ENCODE data around the gene PCDHAC2.

DNA sequence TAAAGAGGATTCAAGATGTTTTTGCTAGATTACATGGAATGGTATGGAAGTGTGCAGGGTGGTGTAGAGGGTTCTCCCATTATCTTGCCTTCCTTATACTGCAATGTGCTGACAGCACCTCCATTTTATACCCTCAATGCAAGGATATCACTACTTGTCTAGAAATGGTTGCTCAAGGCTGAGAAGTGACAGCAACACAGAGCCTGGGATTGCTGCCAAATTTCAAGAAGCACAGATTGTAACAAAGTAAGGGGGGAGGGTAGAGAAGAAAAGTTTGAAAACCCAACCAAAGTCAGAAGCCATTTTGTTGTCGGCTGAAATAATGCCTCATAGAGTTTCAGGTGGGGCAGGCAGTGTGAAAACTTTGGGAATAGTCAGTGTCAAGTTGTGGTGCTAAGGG is 29.8 kb downstream of the PCDHAC2 start:
- TF ChIP-seq SIN3A (IDR thresholded peaks at IDR 0.05; ENCODE audit: borderline replicate concordance in 2 of 2, control insufficient read depth in 1 of 2, low read depth in 2 of 2, low read length in 2 of 2) (no peak), NFYB (IDR thresholded peaks at IDR 0.05; ENCODE audit: extremely low read depth, insufficient read length) (no peak), C11orf30 (IDR thresholded peaks at IDR 0.05; ENCODE audit: low read depth) (no peak), CC2D1A (IDR thresholded peaks at IDR 0.05) (no peak), HMG20A (CRISPR knock-in tag; conservative IDR thresholded peaks at IDR 0.05) (no peak), CBFA2T2 (conservative IDR thresholded peaks at IDR 0.05) (no peak)
- TF ChIP-seq, protein P1, sequence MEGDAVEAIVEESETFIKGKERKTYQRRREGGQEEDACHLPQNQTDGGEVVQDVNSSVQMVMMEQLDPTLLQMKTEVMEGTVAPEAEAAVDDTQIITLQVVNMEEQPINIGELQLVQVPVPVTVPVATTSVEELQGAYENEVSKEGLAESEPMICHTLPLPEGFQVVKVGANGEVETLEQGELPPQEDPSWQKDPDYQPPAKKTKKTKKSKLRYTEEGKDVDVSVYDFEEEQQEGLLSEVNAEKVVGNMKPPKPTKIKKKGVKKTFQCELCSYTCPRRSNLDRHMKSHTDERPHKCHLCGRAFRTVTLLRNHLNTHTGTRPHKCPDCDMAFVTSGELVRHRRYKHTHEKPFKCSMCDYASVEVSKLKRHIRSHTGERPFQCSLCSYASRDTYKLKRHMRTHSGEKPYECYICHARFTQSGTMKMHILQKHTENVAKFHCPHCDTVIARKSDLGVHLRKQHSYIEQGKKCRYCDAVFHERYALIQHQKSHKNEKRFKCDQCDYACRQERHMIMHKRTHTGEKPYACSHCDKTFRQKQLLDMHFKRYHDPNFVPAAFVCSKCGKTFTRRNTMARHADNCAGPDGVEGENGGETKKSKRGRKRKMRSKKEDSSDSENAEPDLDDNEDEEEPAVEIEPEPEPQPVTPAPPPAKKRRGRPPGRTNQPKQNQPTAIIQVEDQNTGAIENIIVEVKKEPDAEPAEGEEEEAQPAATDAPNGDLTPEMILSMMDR (IDR thresholded peaks at IDR 0.05 in 2 of 3, conservative IDR thresholded peaks at IDR 0.05 in 1 of 3; ENCODE audit: insufficient read depth in 2 of 3, low read depth in 1 of 3, low read length in 3 of 3) = no peak
- TF ChIP-seq, protein P2, sequence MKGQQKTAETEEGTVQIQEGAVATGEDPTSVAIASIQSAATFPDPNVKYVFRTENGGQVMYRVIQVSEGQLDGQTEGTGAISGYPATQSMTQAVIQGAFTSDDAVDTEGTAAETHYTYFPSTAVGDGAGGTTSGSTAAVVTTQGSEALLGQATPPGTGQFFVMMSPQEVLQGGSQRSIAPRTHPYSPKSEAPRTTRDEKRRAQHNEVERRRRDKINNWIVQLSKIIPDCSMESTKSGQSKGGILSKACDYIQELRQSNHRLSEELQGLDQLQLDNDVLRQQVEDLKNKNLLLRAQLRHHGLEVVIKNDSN (CRISPR knock-in tag; IDR thresholded peaks at IDR 0.05) = no peak
- TF ChIP-seq, protein P3, sequence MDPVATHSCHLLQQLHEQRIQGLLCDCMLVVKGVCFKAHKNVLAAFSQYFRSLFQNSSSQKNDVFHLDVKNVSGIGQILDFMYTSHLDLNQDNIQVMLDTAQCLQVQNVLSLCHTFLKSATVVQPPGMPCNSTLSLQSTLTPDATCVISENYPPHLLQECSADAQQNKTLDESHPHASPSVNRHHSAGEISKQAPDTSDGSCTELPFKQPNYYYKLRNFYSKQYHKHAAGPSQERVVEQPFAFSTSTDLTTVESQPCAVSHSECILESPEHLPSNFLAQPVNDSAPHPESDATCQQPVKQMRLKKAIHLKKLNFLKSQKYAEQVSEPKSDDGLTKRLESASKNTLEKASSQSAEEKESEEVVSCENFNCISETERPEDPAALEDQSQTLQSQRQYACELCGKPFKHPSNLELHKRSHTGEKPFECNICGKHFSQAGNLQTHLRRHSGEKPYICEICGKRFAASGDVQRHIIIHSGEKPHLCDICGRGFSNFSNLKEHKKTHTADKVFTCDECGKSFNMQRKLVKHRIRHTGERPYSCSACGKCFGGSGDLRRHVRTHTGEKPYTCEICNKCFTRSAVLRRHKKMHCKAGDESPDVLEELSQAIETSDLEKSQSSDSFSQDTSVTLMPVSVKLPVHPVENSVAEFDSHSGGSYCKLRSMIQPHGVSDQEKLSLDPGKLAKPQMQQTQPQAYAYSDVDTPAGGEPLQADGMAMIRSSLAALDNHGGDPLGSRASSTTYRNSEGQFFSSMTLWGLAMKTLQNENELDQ (CRISPR knock-in tag; IDR thresholded peaks at IDR 0.05; ENCODE audit: borderline replicate concordance) = no peak
- TF ChIP-seq, protein P4, sequence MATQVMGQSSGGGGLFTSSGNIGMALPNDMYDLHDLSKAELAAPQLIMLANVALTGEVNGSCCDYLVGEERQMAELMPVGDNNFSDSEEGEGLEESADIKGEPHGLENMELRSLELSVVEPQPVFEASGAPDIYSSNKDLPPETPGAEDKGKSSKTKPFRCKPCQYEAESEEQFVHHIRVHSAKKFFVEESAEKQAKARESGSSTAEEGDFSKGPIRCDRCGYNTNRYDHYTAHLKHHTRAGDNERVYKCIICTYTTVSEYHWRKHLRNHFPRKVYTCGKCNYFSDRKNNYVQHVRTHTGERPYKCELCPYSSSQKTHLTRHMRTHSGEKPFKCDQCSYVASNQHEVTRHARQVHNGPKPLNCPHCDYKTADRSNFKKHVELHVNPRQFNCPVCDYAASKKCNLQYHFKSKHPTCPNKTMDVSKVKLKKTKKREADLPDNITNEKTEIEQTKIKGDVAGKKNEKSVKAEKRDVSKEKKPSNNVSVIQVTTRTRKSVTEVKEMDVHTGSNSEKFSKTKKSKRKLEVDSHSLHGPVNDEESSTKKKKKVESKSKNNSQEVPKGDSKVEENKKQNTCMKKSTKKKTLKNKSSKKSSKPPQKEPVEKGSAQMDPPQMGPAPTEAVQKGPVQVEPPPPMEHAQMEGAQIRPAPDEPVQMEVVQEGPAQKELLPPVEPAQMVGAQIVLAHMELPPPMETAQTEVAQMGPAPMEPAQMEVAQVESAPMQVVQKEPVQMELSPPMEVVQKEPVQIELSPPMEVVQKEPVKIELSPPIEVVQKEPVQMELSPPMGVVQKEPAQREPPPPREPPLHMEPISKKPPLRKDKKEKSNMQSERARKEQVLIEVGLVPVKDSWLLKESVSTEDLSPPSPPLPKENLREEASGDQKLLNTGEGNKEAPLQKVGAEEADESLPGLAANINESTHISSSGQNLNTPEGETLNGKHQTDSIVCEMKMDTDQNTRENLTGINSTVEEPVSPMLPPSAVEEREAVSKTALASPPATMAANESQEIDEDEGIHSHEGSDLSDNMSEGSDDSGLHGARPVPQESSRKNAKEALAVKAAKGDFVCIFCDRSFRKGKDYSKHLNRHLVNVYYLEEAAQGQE (IDR thresholded peaks at IDR 0.05; ENCODE audit: borderline replicate concordance) = no peak
- TF ChIP-seq, protein P4 (CRISPR knock-in tag; IDR thresholded peaks at IDR 0.05; ENCODE audit: low read depth) = no peak
- TF ChIP-seq, protein P5, sequence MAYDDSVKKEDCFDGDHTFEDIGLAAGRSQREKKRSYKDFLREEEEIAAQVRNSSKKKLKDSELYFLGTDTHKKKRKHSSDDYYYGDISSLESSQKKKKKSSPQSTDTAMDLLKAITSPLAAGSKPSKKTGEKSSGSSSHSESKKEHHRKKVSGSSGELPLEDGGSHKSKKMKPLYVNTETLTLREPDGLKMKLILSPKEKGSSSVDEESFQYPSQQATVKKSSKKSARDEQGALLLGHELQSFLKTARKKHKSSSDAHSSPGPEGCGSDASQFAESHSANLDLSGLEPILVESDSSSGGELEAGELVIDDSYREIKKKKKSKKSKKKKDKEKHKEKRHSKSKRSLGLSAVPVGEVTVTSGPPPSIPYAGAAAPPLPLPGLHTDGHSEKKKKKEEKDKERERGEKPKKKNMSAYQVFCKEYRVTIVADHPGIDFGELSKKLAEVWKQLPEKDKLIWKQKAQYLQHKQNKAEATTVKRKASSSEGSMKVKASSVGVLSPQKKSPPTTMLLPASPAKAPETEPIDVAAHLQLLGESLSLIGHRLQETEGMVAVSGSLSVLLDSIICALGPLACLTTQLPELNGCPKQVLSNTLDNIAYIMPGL (CRISPR knock-in tag; IDR thresholded peaks at IDR 0.05) = no peak

Data from K562 (cell line).